Vagina (tissue), 2 donors: ENCODE measurements around the gene NXPE1. TPM values are rescaled to one million over a fixed set of nuclear protein-coding genes. Genes with fewer than 3 reads are reported as not detected.
A peak's percentile ranks its signal among the peaks of the same experiment; 100 is the strongest.
"Not testable (repeated sequence)": the region's sequence is repeated elsewhere in the genome, so short reads cannot be mapped to it uniquely, and the experiment has no call there.

Experiments used
- DNase-seq, 2 donors: peaks; one replicate each; pipeline ENCODE4 v3.0.0-alpha.2; 2017; ENCODE audit errors: extremely low spot score in 2 of 2
- H3K27ac ChIP-seq: fragments of 200-600 bp; sonication (generic); one replicate; pipeline ENCODE4 v1.5.1; 2019
- H3K27me3 ChIP-seq: fragments of 200-600 bp; sonication (generic); one replicate; pipeline ENCODE4 v1.5.1; 2019
- H3K36me3 ChIP-seq, 2 donors: fragments of 200-600 bp; sonication (generic); one replicate each; pipeline ENCODE4 v1.5.1; 2017 to 2019
- H3K4me1 ChIP-seq: fragments of 200-600 bp; sonication (generic); one replicate; pipeline ENCODE4 v1.5.1; 2019
- H3K4me3 ChIP-seq, 2 donors: fragments of 200-600 bp; sonication (generic); 1 replicate in 1 of 2; 2 replicates in 1 of 2; pipeline ENCODE4 v1.5.1; 2016 to 2019
- H3K9me3 ChIP-seq: fragments of 200-600 bp; sonication (generic); one replicate; pipeline ENCODE4 v1.5.1; 2019
- POLR2A ChIP-seq, 2 donors: fragments of 450-650 bp; IDR thresholded peaks; one replicate each; pipeline ENCODE4 v1.6.1; 2017; ENCODE audit warnings: antibody characterized with exemption in 2 of 2, mild to moderate bottlenecking in 2 of 2, moderate library complexity in 2 of 2
- POLR2AphosphoS5 ChIP-seq, 2 donors: sonication (generic); formaldehyde crosslinking; IDR thresholded peaks; one replicate each; pipeline ENCODE4 v1.9.0; 2017; ENCODE audit warnings: antibody characterized with exemption in 2 of 2, mild to moderate bottlenecking in 2 of 2, low read depth in 1 of 2; ENCODE audit not compliant: insufficient read depth in 1 of 2
- intact Hi-C: fragments of 100-400 bp; cut with DNase I; formaldehyde crosslinking; loops from one replicate; pipeline ENCODE4 v1.15.1; 2023
- total RNA-seq: library from RNA; depleted of rRNA; stranded (reverse); fragments of >200 nt; gene quantifications from one replicate; pipeline ENCODE4 v1.2.3, GENCODE V29; 2016
- TF ChIP-seq, protein P1 (sequence below), 3 experiments: fragments of 450-650 bp in 2 of 3; fragments of 200-600 bp in 1 of 3; sonication (generic) in 1 of 3; IDR thresholded peaks; one replicate each; pipeline ENCODE4 v1.5.1; 2017 to 2019; ENCODE audit warnings: antibody characterized with exemption in 3 of 3, mild to moderate bottlenecking in 2 of 3, moderate library complexity in 2 of 3

Gene NXPE1
- total RNA-seq, 1 donor from 2014 or later, result not detected

DNA sequence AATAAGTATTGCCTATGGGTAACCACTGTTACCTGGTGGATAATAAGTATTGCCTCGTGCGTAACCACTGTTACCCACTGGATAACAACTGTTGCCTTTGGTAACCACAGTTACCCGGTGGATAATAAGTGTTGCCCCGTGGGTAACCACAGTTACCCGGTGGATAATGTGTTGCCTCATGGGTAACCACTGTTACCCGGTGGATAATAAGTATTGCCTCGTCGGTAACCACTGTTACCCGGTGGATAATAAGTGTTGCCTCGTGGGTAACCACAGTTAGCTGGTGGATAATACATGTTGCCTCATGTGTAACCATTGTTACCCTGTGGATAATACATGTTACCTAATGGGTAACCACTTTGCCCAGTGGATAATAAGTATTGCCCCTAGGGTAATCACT, 45.7 kb upstream of the NXPE1 start:
- no peaks in the 10 kb centered on the region for H3K36me3 ChIP-seq
- peaks cover 5% of the 10 kb centered on the region for H3K9me3 ChIP-seq
- H3K4me1 ChIP-seq, result no peaks in the 10 kb centered on the region
- no peaks in the 10 kb centered on the region for H3K27me3 ChIP-seq
- intact Hi-C loops, result no loop called here
- no peak overlapping the region for H3K27ac ChIP-seq
- DNase-seq, result peak; percentile 46 to 60
- TF ChIP-seq, protein P1, sequence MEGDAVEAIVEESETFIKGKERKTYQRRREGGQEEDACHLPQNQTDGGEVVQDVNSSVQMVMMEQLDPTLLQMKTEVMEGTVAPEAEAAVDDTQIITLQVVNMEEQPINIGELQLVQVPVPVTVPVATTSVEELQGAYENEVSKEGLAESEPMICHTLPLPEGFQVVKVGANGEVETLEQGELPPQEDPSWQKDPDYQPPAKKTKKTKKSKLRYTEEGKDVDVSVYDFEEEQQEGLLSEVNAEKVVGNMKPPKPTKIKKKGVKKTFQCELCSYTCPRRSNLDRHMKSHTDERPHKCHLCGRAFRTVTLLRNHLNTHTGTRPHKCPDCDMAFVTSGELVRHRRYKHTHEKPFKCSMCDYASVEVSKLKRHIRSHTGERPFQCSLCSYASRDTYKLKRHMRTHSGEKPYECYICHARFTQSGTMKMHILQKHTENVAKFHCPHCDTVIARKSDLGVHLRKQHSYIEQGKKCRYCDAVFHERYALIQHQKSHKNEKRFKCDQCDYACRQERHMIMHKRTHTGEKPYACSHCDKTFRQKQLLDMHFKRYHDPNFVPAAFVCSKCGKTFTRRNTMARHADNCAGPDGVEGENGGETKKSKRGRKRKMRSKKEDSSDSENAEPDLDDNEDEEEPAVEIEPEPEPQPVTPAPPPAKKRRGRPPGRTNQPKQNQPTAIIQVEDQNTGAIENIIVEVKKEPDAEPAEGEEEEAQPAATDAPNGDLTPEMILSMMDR (IDR thresholded peaks at IDR 0.05), result no peak
- no peak for TF ChIP-seq POLR2AphosphoS5 (IDR thresholded peaks at IDR 0.05; ENCODE audit: insufficient read depth in 1 of 2, low read depth in 1 of 2)
- no peak for TF ChIP-seq POLR2A (IDR thresholded peaks at IDR 0.05)
- no peak overlapping the region for H3K4me3 ChIP-seq

DNA sequence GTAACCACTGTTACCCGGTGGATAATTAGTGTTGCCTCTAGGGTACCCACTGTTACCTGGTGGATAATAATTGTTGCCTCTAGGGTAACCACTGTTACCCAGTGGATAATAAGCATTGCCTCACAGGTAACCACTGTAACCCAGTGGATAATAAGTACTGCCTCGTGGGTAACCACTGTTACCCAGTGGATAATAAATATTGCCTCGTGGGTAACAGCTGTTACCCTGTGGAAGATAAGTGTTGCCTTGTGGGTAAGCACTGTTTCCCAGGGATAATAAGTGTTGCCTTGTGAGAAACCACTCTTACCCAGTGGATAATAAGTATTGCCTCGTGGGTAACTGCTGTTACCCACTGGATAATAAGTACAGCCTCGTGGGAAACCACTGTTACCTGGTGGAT, 45.2 kb upstream of the NXPE1 start:
- H3K4me3 ChIP-seq, result no peak overlapping the region
- no peaks in the 10 kb centered on the region for H3K36me3 ChIP-seq
- no peaks in the 10 kb centered on the region for H3K4me1 ChIP-seq
- H3K9me3 ChIP-seq, result peaks cover 1% of the 10 kb centered on the region
- H3K27me3 ChIP-seq, result no peaks in the 10 kb centered on the region
- TF ChIP-seq, protein P1 (IDR thresholded peaks at IDR 0.05), result no peak
- no peak for TF ChIP-seq POLR2A (IDR thresholded peaks at IDR 0.05)
- no peak for TF ChIP-seq POLR2AphosphoS5 (IDR thresholded peaks at IDR 0.05; ENCODE audit: insufficient read depth in 1 of 2, low read depth in 1 of 2)
- intact Hi-C loops, result no loop called here
- peak in 1 of 2 donors; percentile 10 for DNase-seq
- H3K27ac ChIP-seq, result no peak overlapping the region

- no peak overlapping the region for H3K4me3 ChIP-seq
- H3K36me3 ChIP-seq, result no peaks in the 10 kb centered on the region
- TF ChIP-seq, protein P1 (IDR thresholded peaks at IDR 0.05), result no peak
- no peak for TF ChIP-seq POLR2AphosphoS5 (IDR thresholded peaks at IDR 0.05; ENCODE audit: insufficient read depth in 1 of 2, low read depth in 1 of 2)
- TF ChIP-seq POLR2A (IDR thresholded peaks at IDR 0.05), result no peak
- no peaks in the 10 kb centered on the region for H3K4me1 ChIP-seq
- H3K27ac ChIP-seq, result no peak overlapping the region
- H3K27me3 ChIP-seq, result no peaks in the 10 kb centered on the region
- intact Hi-C loops, result no loop called here
- H3K9me3 ChIP-seq, result no peaks in the 10 kb centered on the region
- DNase-seq, result peak; percentile 18 to 25
Measured at GRCh38 chr11:114604179-114604813, 44.6 kb upstream of the NXPE1 start.

DNA sequence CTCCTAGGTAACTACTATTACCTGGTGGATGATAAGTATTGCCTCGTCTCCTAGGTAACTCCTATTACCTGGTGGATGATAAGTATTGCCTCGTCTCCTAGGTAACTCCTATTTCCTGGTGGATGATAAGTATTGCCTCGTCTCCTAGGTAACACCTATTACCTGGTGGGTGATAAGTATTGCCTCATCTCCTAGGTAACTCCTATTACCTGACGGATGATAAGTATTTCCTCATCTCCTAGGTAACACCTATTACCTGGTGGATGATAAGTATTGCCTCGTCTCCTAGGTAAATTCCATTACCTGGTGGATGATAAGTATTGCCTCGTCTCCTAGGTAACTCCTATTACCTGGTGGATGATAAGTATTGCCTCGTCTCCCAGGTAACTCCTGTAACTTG, 43.5 kb upstream of the NXPE1 start:
- H3K36me3 ChIP-seq, H3K9me3 ChIP-seq, H3K27ac ChIP-seq, intact Hi-C loops, H3K4me1 ChIP-seq, DNase-seq, H3K27me3 ChIP-seq, H3K4me3 ChIP-seq: not testable (repeated sequence)

GRCh38 chr11:114598461-114598860, 38.8 kb upstream of the NXPE1 start:
- peak; percentile 56 to 72 for DNase-seq
- H3K27ac ChIP-seq, result no peak overlapping the region
- intact Hi-C loops, result no loop called here
- H3K9me3 ChIP-seq, result no peaks in the 10 kb centered on the region
- H3K4me3 ChIP-seq, result no peak overlapping the region
- no peak for TF ChIP-seq POLR2A (IDR thresholded peaks at IDR 0.05)
- TF ChIP-seq, protein P1 (IDR thresholded peaks at IDR 0.05), result no peak
- no peak for TF ChIP-seq POLR2AphosphoS5 (IDR thresholded peaks at IDR 0.05; ENCODE audit: insufficient read depth in 1 of 2, low read depth in 1 of 2)
- H3K4me1 ChIP-seq, result no peaks in the 10 kb centered on the region
- H3K27me3 ChIP-seq, result no peaks in the 10 kb centered on the region
- no peaks in the 10 kb centered on the region for H3K36me3 ChIP-seq
